Retina (tissue), 1 donor: ENCODE measurements around the gene DNAJC5.
"Not testable (repeated sequence)": the region's sequence is repeated elsewhere in the genome, so short reads cannot be mapped to it uniquely, and the experiment has no call there.

ENCODE experiments used
- DNase-seq: peaks from one replicate; pipeline ENCODE4 v3.0.0-alpha.2; 2016

Gene DNAJC5

GRCh38 chr20:63957004-63957689 lies 62.2 kb downstream of the DNAJC5 start:
- peak; percentile 61 for DNase-seq

- DNase-seq: no peak
Measured at GRCh38 chr20:63957690-63958441, 62.9 kb downstream of the DNAJC5 start.

GRCh38 chr20:63958471-63958870 lies 63.5 kb downstream of the DNAJC5 start:
- DNase-seq: no peak

- no peak for DNase-seq
Measured at GRCh38 chr20:63958964-63959698, 64.2 kb downstream of the DNAJC5 start.

GRCh38 chr20:63959699-63960075 lies 64.8 kb downstream of the DNAJC5 start:
- DNase-seq: no peak

GRCh38 chr20:63960654-63961621 lies 66.0 kb downstream of the DNAJC5 start:
- DNase-seq: not testable (repeated sequence)

- no peak for DNase-seq
Measured at GRCh38 chr20:63961664-63962425, 66.9 kb downstream of the DNAJC5 start.

- no peak for DNase-seq
Measured at GRCh38 chr20:63962426-63963347, 67.8 kb downstream of the DNAJC5 start.

GRCh38 chr20:63963348-63963741 lies 68.4 kb downstream of the DNAJC5 start:
- DNase-seq: no peak

GRCh38 chr20:63963784-63964301 lies 68.9 kb downstream of the DNAJC5 start:
- no peak for DNase-seq

- peak; percentile 1 for DNase-seq
Measured at GRCh38 chr20:63964412-63964811, 69.5 kb downstream of the DNAJC5 start.

GRCh38 chr20:63966172-63966943 lies 71.4 kb downstream of the DNAJC5 start:
- DNase-seq: no peak

GRCh38 chr20:63966944-63967322 lies 72.0 kb downstream of the DNAJC5 start:
- no peak for DNase-seq

GRCh38 chr20:63967330-63968135 lies 72.6 kb downstream of the DNAJC5 start:
- DNase-seq: no peak

GRCh38 chr20:63968136-63968927 lies 73.4 kb downstream of the DNAJC5 start:
- DNase-seq: no peak

- peak; percentile 26 for DNase-seq
Measured at GRCh38 chr20:63968928-63969760, 74.2 kb downstream of the DNAJC5 start.
